Rectal smooth muscle tissue (tissue), 1 donor: Measurements from ENCODE around the gene RFX4.

Source experiments
- H3K27ac ChIP-seq: one replicate; pipeline ENCODE4 v1.7.0; 2013; ENCODE audit warnings: low read depth, low read length, inconsistent platforms
- H3K27me3 ChIP-seq: one replicate; pipeline ENCODE4 v1.7.0; 2013; ENCODE audit warnings: low read length; ENCODE audit not compliant: control insufficient read depth, insufficient read depth
- H3K36me3 ChIP-seq: one replicate; pipeline ENCODE4 v1.7.0; 2013; ENCODE audit warnings: low read length; ENCODE audit not compliant: control insufficient read depth, insufficient read depth
- H3K4me1 ChIP-seq: one replicate; pipeline ENCODE4 v1.7.0; 2013; ENCODE audit warnings: low read length; ENCODE audit not compliant: control insufficient read depth, insufficient read depth
- H3K4me3 ChIP-seq: one replicate; pipeline ENCODE4 v1.7.0; 2013; ENCODE audit warnings: low read length
- H3K9ac ChIP-seq: one replicate; pipeline ENCODE4 v1.7.0; 2013; ENCODE audit warnings: low read length

Gene RFX4

DNA sequence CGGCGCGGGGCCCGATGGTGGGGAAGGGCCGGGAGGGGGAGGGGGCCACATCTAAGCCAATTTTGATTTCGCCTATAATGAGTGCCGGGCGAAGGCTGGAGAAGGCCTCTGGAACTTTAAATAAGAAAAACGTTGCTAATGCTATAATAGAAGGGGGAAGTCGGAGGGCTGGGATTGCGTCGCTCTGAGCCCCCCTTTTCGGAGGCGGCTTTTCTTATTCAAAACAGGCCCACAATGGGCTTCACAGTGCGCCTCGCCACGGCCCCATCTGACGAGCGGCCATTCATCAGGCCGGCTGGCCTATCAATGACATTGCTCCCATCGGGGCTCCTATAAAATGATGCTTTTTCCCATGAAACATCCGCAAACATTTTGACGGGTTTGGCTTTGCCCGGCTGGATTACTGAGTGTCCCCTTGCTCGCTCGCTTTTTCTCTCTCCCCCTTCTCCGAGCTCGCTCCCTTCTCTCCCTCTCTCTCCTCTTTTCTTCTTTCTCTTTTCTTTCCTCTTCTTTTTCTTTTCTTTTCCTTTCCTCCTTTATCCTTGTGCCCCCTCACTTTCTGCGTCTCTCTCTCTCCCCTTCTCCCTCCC, at the start of gene RFX4:
Gene RFX4 (plus strand): TSS at position 364 of the 590 bp plus-strand sequence. CDS start 317 bp downstream, outside the sequence.
- no peaks in the 10 kb centered on the region for H3K4me1 ChIP-seq
- peaks cover 57% of the 10 kb centered on the region for H3K27me3 ChIP-seq
- H3K9ac ChIP-seq = no peak within 1 kb of the TSS
- no peak within 1 kb of the TSS for H3K27ac ChIP-seq
- H3K4me3 ChIP-seq = peak within 1 kb of the TSS; percentile 45
- no peaks in the 10 kb centered on the region for H3K36me3 ChIP-seq

DNA sequence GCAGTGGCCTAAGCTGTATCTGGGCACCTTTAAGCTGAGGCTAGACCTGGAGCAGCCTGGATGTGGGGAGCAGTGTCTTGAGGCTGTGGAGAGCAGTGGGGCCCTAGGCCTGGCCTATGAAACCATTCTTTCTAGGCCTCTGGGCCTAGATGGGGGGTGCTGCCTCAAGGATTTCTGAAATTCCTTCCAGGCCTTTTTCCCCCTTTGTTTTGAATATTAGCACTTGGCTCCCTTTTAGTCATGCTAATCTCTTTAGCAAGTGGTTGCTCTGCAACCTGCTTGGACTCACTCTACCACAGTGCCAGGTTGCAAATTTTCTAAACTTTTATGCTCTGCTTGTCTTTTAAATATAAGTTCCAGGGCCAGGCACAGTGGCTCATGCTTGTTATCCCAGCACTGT, 41.6 kb upstream of the RFX4 start:
- no peaks in the 10 kb centered on the region for H3K27me3 ChIP-seq
- H3K4me3 ChIP-seq = no peak overlapping the region
- H3K4me1 ChIP-seq = no peaks in the 10 kb centered on the region
- no peak overlapping the region for H3K9ac ChIP-seq
- no peaks in the 10 kb centered on the region for H3K36me3 ChIP-seq
- no peak overlapping the region for H3K27ac ChIP-seq

DNA sequence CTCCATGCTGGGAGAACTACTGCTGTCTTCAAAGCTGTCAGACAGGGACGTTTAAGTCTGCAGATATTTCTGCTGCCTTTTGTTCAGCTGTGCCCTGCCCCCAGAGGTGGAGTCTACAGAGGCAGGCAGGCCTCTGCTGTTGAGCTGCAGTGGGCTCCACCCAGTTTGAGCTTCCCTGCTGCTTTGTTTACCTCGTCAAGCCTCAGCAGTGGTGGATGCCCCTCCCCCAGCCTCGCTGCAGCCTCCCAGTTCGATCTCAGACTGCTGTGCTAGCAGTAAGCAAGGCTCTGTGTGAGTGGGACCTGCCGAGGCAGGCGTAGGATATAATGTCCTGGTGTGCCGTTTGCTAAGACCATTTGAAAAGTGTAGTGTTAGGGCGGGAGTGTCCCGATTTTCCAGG, 31.4 kb upstream of the RFX4 start:
- no peak overlapping the region for H3K4me3 ChIP-seq
- H3K9ac ChIP-seq = no peak overlapping the region
- H3K27ac ChIP-seq = no peak overlapping the region
- H3K27me3 ChIP-seq = no peaks in the 10 kb centered on the region
- H3K36me3 ChIP-seq = no peaks in the 10 kb centered on the region
- no peaks in the 10 kb centered on the region for H3K4me1 ChIP-seq

DNA sequence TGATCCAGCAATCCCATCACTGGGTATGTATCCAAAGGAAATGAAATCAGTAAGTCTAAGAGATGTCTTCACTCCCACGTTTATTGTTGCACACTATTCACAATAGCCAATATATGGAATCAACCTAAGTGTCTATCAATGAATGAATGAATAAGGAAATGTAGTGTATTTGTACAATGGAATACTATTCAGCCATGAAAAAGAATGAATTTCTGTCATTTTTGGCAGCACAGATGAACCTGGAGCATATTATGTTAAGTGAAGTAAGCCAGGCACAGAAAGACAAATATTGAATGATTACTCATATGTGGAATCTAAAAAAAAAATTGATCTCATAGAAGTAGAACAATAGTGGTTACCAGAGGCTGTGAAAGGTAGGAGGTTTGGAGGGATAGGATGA, 30.6 kb upstream of the RFX4 start:
- H3K4me1 ChIP-seq = no peaks in the 10 kb centered on the region
- H3K27ac ChIP-seq = no peak overlapping the region
- H3K36me3 ChIP-seq = no peaks in the 10 kb centered on the region
- H3K27me3 ChIP-seq = no peaks in the 10 kb centered on the region
- no peak overlapping the region for H3K9ac ChIP-seq
- no peak overlapping the region for H3K4me3 ChIP-seq

DNA sequence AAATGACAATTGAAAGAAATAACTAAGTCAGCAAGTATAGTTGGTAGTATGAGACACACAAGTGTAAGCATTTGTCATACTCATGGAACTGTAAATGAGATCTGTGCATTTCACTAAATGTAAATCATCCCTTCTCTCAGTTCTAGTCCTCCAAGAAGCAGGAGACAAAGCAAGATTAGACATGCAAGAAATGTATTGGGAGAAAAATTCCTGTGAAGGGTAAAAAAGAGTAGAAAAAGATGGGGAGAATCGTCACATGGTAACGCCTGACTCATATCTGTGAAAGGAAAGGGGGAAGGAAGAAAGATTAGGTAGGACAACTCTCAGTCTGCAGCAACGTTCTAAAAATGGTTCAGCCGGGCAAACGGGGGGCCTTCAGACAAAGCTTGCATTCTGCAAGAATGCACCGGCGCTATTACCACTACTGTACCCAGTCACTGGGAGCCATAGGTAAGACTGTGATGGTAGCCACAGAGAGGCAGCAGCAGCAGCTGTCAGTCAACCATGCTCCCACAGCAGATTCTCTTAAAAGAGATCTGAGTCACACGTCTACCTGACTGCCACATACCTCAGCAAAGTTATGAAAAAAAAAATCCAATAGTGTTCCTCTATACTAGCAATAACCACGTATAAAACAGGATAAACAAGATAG, 18.0 kb upstream of the RFX4 start:
- no peaks in the 10 kb centered on the region for H3K4me1 ChIP-seq
- peaks cover 2% of the 10 kb centered on the region for H3K27me3 ChIP-seq
- no peak overlapping the region for H3K27ac ChIP-seq

DNA sequence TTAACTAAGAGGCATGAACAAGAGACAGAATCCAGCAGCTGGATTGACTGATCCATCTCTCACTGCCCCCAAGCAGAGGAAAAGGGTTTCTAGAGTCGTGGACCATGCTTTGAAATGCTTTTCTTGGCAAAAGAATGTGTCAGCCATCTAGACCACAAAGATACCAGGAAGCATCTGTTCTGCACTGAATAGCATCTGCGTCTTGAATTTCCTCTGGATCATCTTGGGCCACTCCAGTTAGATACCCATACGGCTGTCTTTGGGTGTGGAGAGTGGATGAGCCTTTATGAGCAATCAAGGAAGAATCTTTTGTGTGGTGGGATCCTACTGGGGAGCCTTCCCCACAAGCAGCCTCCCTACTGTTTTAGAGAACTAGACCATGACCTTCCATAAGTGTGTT, 16.0 kb upstream of the RFX4 start:
- Histone ChIP-seq H3K4me3 (no peak overlapping the region), H3K36me3 (no peaks in the 10 kb centered on the region), H3K27me3 (peaks cover 2% of the 10 kb centered on the region), H3K27ac (no peak overlapping the region), H3K4me1 (no peaks in the 10 kb centered on the region), H3K9ac (no peak overlapping the region)

More for the DNA sequence above, 18.0 kb upstream of the RFX4 start:
- H3K4me3 ChIP-seq = no peak overlapping the region
- no peak overlapping the region for H3K9ac ChIP-seq
- no peaks in the 10 kb centered on the region for H3K36me3 ChIP-seq

DNA sequence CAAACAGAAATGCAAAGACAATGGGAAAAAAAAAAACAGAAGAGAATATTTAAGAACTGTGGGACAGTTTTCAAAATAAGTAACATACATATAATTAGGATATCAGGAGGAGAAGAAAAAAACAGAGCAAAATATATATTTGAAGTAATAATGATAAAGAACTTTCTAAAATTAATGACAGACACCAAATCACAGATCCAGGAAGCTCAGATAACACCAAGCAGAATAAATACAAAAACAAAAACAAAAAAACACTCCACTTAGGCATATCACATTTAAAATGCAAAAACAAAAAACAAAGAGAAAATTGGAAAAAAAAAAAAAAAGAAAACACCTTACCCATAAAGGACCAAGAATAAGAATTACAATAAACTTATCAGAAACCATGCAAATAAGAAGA, 9.6 kb upstream of the RFX4 start:
- Histone ChIP-seq H3K27ac (no peak overlapping the region), H3K9ac (no peak overlapping the region), H3K27me3 (peaks cover 5% of the 10 kb centered on the region), H3K4me1 (no peaks in the 10 kb centered on the region), H3K36me3 (no peaks in the 10 kb centered on the region), H3K4me3 (no peak overlapping the region)

DNA sequence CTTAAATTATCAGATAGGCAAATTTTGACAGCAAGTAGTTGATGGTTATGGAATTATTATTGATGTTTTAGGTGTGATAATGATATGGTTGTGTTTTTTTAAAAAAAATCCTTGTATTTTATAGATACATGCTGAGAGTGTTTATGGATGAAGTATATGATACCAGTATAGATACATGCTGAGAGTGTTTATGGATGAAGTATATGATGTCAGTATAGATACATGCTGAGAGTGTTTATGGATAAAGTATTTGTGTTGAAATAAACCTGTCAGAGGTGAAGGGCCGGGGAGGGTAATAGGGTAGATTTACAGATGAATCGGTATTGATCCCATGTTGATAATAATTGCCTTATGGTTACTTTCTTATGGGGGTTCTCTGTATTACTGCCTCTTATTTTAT, 6.0 kb upstream of the RFX4 start:
- peaks cover 28% of the 10 kb centered on the region for H3K27me3 ChIP-seq
- no peaks in the 10 kb centered on the region for H3K36me3 ChIP-seq
- H3K9ac ChIP-seq = no peak overlapping the region
- H3K27ac ChIP-seq = no peak overlapping the region
- H3K4me1 ChIP-seq = no peaks in the 10 kb centered on the region
- no peak overlapping the region for H3K4me3 ChIP-seq

DNA sequence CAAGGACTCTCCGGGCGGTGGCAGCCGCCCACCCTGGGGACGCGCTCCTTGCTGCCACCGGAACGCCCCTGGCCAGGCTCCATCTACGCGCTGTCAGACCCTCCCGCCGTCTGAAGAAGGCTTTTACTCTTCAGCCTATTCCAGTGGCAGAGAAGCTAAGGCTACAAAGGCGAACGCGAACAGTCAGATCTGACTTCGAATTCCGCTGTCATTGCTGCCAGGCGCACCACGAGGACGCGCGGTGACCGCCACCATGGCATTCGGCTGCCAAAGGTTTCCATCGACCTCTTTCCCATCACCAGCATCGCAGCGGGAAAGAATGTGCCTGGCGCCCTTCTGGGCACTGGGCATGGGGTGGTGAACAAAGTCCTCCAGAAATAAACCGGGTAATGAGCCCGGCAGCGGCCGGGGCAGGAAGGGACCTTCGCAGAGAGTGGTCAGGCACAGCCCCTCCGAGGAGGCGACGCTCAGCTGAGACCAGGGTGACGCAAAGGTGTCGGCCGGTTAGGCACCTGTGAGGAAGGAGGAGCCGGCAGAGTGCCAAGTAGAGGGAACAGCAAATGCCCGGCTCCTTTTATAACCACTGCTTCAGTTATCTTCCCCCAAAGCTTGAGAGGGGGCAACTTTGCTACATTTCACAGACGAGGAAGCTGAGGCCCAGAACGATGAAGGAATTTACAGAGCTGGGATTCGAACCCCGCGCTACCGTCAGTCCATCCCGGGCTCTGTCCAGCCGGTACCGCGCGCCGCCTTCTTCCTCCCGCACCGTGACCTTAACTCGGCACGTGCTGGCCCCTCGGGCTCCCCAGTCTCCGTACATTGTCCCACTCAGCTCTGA, 1.9 kb upstream of the RFX4 start:
- Histone ChIP-seq H3K27ac (no peak overlapping the region), H3K4me1 (no peaks in the 10 kb centered on the region), H3K27me3 (peaks cover 48% of the 10 kb centered on the region), H3K4me3 (no peak overlapping the region), H3K9ac (no peak overlapping the region), H3K36me3 (no peaks in the 10 kb centered on the region)

DNA sequence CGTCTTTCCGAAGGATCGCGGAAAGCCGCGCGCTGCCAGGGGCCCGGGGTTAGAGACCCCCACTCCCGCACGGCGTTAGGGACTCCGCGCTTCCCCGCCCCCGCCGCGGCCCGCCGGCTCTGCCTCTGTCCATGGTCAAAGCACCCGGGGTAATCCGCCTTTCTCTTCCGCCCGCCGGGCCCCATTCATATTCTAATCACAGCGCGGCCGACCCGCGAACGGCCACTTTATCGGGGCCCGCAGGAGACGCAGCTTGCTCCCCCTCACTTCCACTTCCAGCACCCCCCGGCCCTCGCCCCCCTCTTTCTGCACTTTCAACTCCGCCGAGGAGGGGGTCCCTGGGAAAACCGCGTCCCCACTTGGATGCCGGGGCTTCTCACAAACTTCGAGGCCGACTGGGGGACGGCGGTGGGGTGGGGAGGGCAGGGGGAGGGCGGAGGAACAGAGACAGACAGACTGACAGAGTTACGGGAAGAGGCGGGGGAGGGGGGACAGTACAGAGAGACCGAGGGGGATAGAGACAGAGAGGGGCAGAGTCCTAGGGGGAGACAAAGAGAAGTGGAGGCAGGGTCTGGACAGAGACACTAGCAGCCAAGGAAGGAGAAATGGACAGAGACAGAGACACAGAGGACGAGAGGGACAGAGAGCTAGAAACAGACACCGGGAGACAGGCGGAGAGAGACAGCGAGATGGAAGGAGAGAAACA, 1.1 kb upstream of the RFX4 start:
- no peak overlapping the region for H3K9ac ChIP-seq
- H3K27me3 ChIP-seq = peaks cover 52% of the 10 kb centered on the region
- H3K4me3 ChIP-seq = no peak overlapping the region
- H3K27ac ChIP-seq = no peak overlapping the region
- H3K36me3 ChIP-seq = no peaks in the 10 kb centered on the region
- H3K4me1 ChIP-seq = no peaks in the 10 kb centered on the region

DNA sequence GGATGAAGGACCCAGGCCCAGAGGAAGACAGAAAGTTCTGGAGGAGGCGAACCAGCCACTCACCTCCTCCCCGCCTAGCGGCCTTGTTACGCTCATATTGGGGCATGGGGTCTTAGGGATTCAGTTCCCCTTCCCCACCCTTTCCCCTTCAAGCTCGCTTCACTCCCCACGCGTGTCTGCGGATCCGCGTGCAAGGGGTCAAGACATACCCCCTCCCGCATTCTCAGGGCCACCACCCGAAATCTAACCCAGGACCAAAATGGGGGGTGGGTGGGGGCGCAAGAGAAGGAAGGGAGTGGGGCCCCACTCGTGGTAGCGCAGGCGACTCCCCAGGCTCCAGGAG, 584 bp upstream of the RFX4 start:
- H3K4me3 ChIP-seq = no peak overlapping the region
- no peaks in the 10 kb centered on the region for H3K36me3 ChIP-seq
- H3K9ac ChIP-seq = no peak overlapping the region
- H3K4me1 ChIP-seq = no peaks in the 10 kb centered on the region
- peaks cover 53% of the 10 kb centered on the region for H3K27me3 ChIP-seq
- no peak overlapping the region for H3K27ac ChIP-seq
